H9 (cell line): Measurements from ENCODE around the gene CARD11. TPM values are rescaled to one million over a fixed set of nuclear protein-coding genes. Genes with fewer than 3 reads are reported as not detected.

Experiments used
- DNase-seq: peaks from one replicate; pipeline ENCODE4 v3.0.0-alpha.2; 2017
- H2AFZ ChIP-seq: one replicate; pipeline ENCODE4 v1.6.1; 2013; ENCODE audit warnings: mild to moderate bottlenecking, low read length, control low read depth, moderate library complexity
- H2AK5ac ChIP-seq: 2 replicates; pipeline ENCODE4 v1.6.1; 2013; ENCODE audit warnings: low read length, control low read depth, mixed read lengths; ENCODE audit not compliant: insufficient read length
- H2BK120ac ChIP-seq: one replicate; pipeline ENCODE4 v1.6.1; 2013; ENCODE audit warnings: low read depth, mild to moderate bottlenecking, low read length, control low read depth, inconsistent platforms; ENCODE audit not compliant: poor library complexity, severe bottlenecking
- H2BK12ac ChIP-seq: 2 replicates; pipeline ENCODE4 v1.6.1; 2013; ENCODE audit warnings: low read length, control low read depth, mixed read lengths, low read depth; ENCODE audit not compliant: insufficient read length
- H2BK15ac ChIP-seq: 2 replicates; pipeline ENCODE4 v1.6.1; 2013; ENCODE audit warnings: low read depth, low read length, control low read depth
- H2BK20ac ChIP-seq: one replicate; pipeline ENCODE4 v1.6.1; 2013; ENCODE audit warnings: low read depth, mild to moderate bottlenecking, low read length, control low read depth, inconsistent platforms; ENCODE audit not compliant: poor library complexity, severe bottlenecking
- H2BK5ac ChIP-seq: 2 replicates; pipeline ENCODE4 v1.6.1; 2013; ENCODE audit warnings: low read length, control low read depth, mixed read lengths; ENCODE audit not compliant: insufficient read length
- H3K14ac ChIP-seq: 2 replicates; pipeline ENCODE4 v1.6.1; 2013; ENCODE audit warnings: low read length, control low read depth; ENCODE audit not compliant: insufficient read depth
- H3K18ac ChIP-seq: 2 replicates; pipeline ENCODE4 v1.6.1; 2013; ENCODE audit warnings: low read depth, mild to moderate bottlenecking, mixed read lengths, low read length, control low read depth; ENCODE audit not compliant: insufficient read length
- H3K23ac ChIP-seq: 2 replicates; pipeline ENCODE4 v1.6.1; 2013; ENCODE audit warnings: low read length, control low read depth, mixed read lengths, low read depth; ENCODE audit not compliant: insufficient read length
- H3K23me2 ChIP-seq: 2 replicates; pipeline ENCODE4 v1.6.1; 2013; ENCODE audit warnings: low read depth, mild to moderate bottlenecking, mixed read lengths, low read length, control low read depth; ENCODE audit not compliant: insufficient read length, poor library complexity, severe bottlenecking
- H3K27ac ChIP-seq: 2 replicates; pipeline ENCODE4 v1.5.1; 2013; ENCODE audit warnings: low read length, control low read depth, mixed read lengths, low read depth; ENCODE audit not compliant: insufficient read length
- H3K27me3 ChIP-seq: 2 replicates; pipeline ENCODE4 v1.6.1; 2013; ENCODE audit warnings: low read length, control low read depth, inconsistent platforms; ENCODE audit not compliant: insufficient read depth
- H3K4ac ChIP-seq: 2 replicates; pipeline ENCODE4 v1.6.1; 2013; ENCODE audit warnings: low read depth, mild to moderate bottlenecking, control low read depth, inconsistent platforms, low read length, moderate library complexity
- H3K4me1 ChIP-seq: 2 replicates; pipeline ENCODE4 v1.6.1; 2013; ENCODE audit warnings: low read length, control low read depth, inconsistent platforms; ENCODE audit not compliant: insufficient read depth
- H3K4me2 ChIP-seq: 2 replicates; pipeline ENCODE4 v1.6.1; 2013; ENCODE audit warnings: low read length, control low read depth, mixed read lengths; ENCODE audit not compliant: insufficient read length, insufficient read depth
- H3K56ac ChIP-seq: 2 replicates; pipeline ENCODE4 v1.6.1; 2013; ENCODE audit warnings: low read depth, mild to moderate bottlenecking, mixed read lengths, low read length, control low read depth; ENCODE audit not compliant: insufficient read length
- H3K79me1 ChIP-seq: 2 replicates; pipeline ENCODE4 v1.6.1; 2013; ENCODE audit warnings: low read depth, mild to moderate bottlenecking, moderate library complexity, low read length, control low read depth, inconsistent platforms; ENCODE audit not compliant: insufficient read depth, poor library complexity, severe bottlenecking
- H3K79me2 ChIP-seq: 2 replicates; pipeline ENCODE4 v1.6.1; 2013; ENCODE audit warnings: low read length, control low read depth, inconsistent platforms; ENCODE audit not compliant: insufficient read depth
- H3K9ac ChIP-seq: 2 replicates; pipeline ENCODE4 v1.6.1; 2013; ENCODE audit warnings: low read length, control low read depth, mixed read lengths; ENCODE audit not compliant: insufficient read length; ENCODE audit errors: extremely low read depth
- H3K9me3 ChIP-seq: one replicate; pipeline ENCODE4 v1.6.1; 2013; ENCODE audit warnings: low read depth, low read length, inconsistent platforms; ENCODE audit not compliant: control insufficient read depth
- H3T11ph ChIP-seq: one replicate; pipeline ENCODE4 v1.6.1; 2013; ENCODE audit warnings: mild to moderate bottlenecking, low read length, control low read depth, inconsistent platforms
- H4K20me1 ChIP-seq: one replicate; pipeline ENCODE4 v1.6.1; 2013; ENCODE audit not compliant: control insufficient read depth, insufficient read length, insufficient read depth
- H4K5ac ChIP-seq: 2 replicates; pipeline ENCODE4 v1.6.1; 2013; ENCODE audit warnings: low read depth, mild to moderate bottlenecking, mixed read lengths, low read length, control low read depth; ENCODE audit not compliant: insufficient read length
- H4K8ac ChIP-seq: replicated peaks from 2 replicates; pipeline ENCODE4 v1.6.1; 2013; ENCODE audit warnings: low read length, control low read depth, mixed read lengths, low read depth; ENCODE audit not compliant: insufficient read length
- H4K91ac ChIP-seq: 2 replicates; pipeline ENCODE4 v1.6.1; 2013; ENCODE audit warnings: low read depth, mild to moderate bottlenecking, moderate library complexity, mixed read lengths, low read length, control low read depth; ENCODE audit not compliant: insufficient read length
- H3K27ac Mint-ChIP-seq, 3 experiments: 2 replicates in 2 of 3; 3 replicates in 1 of 3; pipeline ENCODE4 v1.8.0; 2020 to 2021; ENCODE audit warnings: mixed read lengths in 3 of 3, mild to moderate bottlenecking in 1 of 3, moderate library complexity in 1 of 3
- H3K27me3 Mint-ChIP-seq: 2 replicates; pipeline ENCODE4 v1.8.0; 2021; ENCODE audit warnings: low read depth, mild to moderate bottlenecking, moderate library complexity, mixed read lengths
- H3K36me3 Mint-ChIP-seq, 3 experiments: 2 replicates in 2 of 3; 3 replicates in 1 of 3; pipeline ENCODE4 v1.8.0; 2020 to 2021; ENCODE audit warnings: low read depth in 3 of 3, mixed read lengths in 3 of 3; ENCODE audit not compliant: insufficient read depth in 1 of 3
- H3K4me1 Mint-ChIP-seq, 2 experiments: 2 replicates each; pipeline ENCODE4 v1.8.0; 2020; ENCODE audit warnings: mixed read lengths in 2 of 2
- H3K4me3 Mint-ChIP-seq, 2 experiments: 2 replicates in 1 of 2; 3 replicates in 1 of 2; pipeline ENCODE4 v1.8.0; 2020 to 2021; ENCODE audit warnings: mild to moderate bottlenecking in 2 of 2, mixed read lengths in 2 of 2, moderate library complexity in 1 of 2
- H3K9me3 Mint-ChIP-seq, 2 experiments: 2 replicates in 1 of 2; 3 replicates in 1 of 2; pipeline ENCODE4 v1.8.0; 2020; ENCODE audit warnings: mild to moderate bottlenecking in 2 of 2, mixed read lengths in 2 of 2, moderate library complexity in 1 of 2
- CTCF ChIP-seq: fragments of 200-600 bp; sonication (generic); conservative IDR thresholded peaks from 3 replicates; pipeline ENCODE4 v1.8.0; 2021; ENCODE audit warnings: antibody characterized with exemption, mild to moderate bottlenecking
- WGBS: extraction: QIAGEN DNeasy Blood & Tissue Kit; methylation state at CpG from one replicate; pipeline ENCODE4 v1.1.7; 2013; ENCODE audit warnings: missing lambda C conversion rate, low lambda C conversion rate, mixed read lengths; ENCODE audit not compliant: insufficient read length; ENCODE audit errors: extremely low coverage; 5-methylcytosine and 5-hydroxymethylcytosine counted together
- total RNA-seq: library from RNA; stranded (reverse); gene quantifications from 2 replicates; pipeline ENCODE4 v1.2.1, GENCODE V29; 2021

The CARD11 gene
- total RNA-seq, 1 experiment from 2014 or later = 20.0 TPM

GRCh38 chr7:3087243-3087755 is 43.6 kb upstream of the CARD11 start:
- Histone ChIP-seq H3K23me2 (no peaks in the 10 kb centered on the region), H2AFZ (no peak overlapping the region), H2BK15ac (no peak overlapping the region), H3K14ac (no peak overlapping the region), H2BK20ac (no peak overlapping the region), H3K18ac (no peak overlapping the region), H3K4me2 (no peak overlapping the region), H3K79me1 (no peaks in the 10 kb centered on the region), H4K91ac (no peak overlapping the region), H3K4ac (no peak overlapping the region), H2BK120ac (no peak overlapping the region), H3K27ac (no peak overlapping the region), H3K56ac (no peak overlapping the region), H4K5ac (no peak overlapping the region), H3K23ac (no peak overlapping the region), H3K4me1 (no peaks in the 10 kb centered on the region), H4K20me1 (no peaks in the 10 kb centered on the region), H3K9me3 (no peaks in the 10 kb centered on the region), H2BK5ac (no peak overlapping the region), H3K79me2 (no peaks in the 10 kb centered on the region), H4K8ac (no peak overlapping the region), H2BK12ac (no peak overlapping the region), H3T11ph (no peak overlapping the region), H3K9ac (no peak overlapping the region), H2AK5ac (no peak overlapping the region), H3K27me3 (no peaks in the 10 kb centered on the region)
- no CpG with 5 or more reads among the region's 7 CpGs for WGBS
- H3K4me3 Mint-ChIP-seq = no peak overlapping the region
- no peak for TF ChIP-seq CTCF
- no peaks in the 10 kb centered on the region; a peak in 1 of 7 replicates for H3K36me3 Mint-ChIP-seq
- H3K4me1 Mint-ChIP-seq = peaks cover 14 to 28% of the 10 kb centered on the region in 2 experiments
- peak overlapping the region in 1 of 3 experiments; percentile 80; a peak in 1 of 7 replicates for H3K27ac Mint-ChIP-seq
- no peaks in the 10 kb centered on the region for H3K9me3 Mint-ChIP-seq
- peaks cover 2% of the 10 kb centered on the region; the same call in 1 of the 2 replicates for H3K27me3 Mint-ChIP-seq
- DNase-seq = no peak
